ENCODE data around the gene PNPLA8.
A peak's percentile ranks its signal among the peaks of the same experiment; 100 is the strongest.
"Not testable (repeated sequence)": the region's sequence is repeated elsewhere in the genome, so short reads cannot be mapped to it uniquely, and the experiment has no call there.

PNPLA8 gene

GRCh38 chr7:108525985-108526767 lies at the start of gene PNPLA8:
Gene PNPLA8 (minus strand): TSS chr7:108526135. CDS start chr7:108515491, 10,644 bp downstream.
- DNase-seq, result peak; percentile 93

- DNase-seq, result no peak
Observed at GRCh38 chr7:108575156-108575555, 49.2 kb upstream of the PNPLA8 start.

- no peak for DNase-seq
Observed at GRCh38 chr7:108572480-108572879, 46.5 kb upstream of the PNPLA8 start.

GRCh38 chr7:108570146-108570755 lies 44.3 kb upstream of the PNPLA8 start:
- DNase-seq, result no peak

GRCh38 chr7:108569381-108570145 lies 43.6 kb upstream of the PNPLA8 start, which contains the start of the genes DNAJB9 and THAP5:
Gene DNAJB9 (plus strand): TSS chr7:108569874. CDS start chr7:108571727, 1,853 bp downstream.
Gene THAP5 (minus strand): TSS chr7:108569706. CDS start chr7:108569569, 137 bp downstream.
- peak; percentile 93 for DNase-seq

GRCh38 chr7:108568801-108569380 lies 43.0 kb upstream of the PNPLA8 start:
- DNase-seq, result no peak

GRCh38 chr7:108565987-108566386 lies 40.1 kb upstream of the PNPLA8 start:
- no peak for DNase-seq

GRCh38 chr7:108561047-108561619 lies 35.2 kb upstream of the PNPLA8 start:
- DNase-seq, result no peak

GRCh38 chr7:108559253-108559652 lies 33.3 kb upstream of the PNPLA8 start:
- no peak for DNase-seq

- no peak for DNase-seq
Observed at GRCh38 chr7:108557617-108558016, 31.7 kb upstream of the PNPLA8 start.

- no peak for DNase-seq
Observed at GRCh38 chr7:108557191-108557590, 31.3 kb upstream of the PNPLA8 start.

- DNase-seq, result not testable (repeated sequence)
Observed at GRCh38 chr7:108556665-108557064, 30.7 kb upstream of the PNPLA8 start.

GRCh38 chr7:108548141-108548896 lies 22.4 kb upstream of the PNPLA8 start:
- not testable (repeated sequence) for DNase-seq

GRCh38 chr7:108541478-108541877 lies 15.5 kb upstream of the PNPLA8 start:
- no peak for DNase-seq

- not testable (repeated sequence) for DNase-seq
Observed at GRCh38 chr7:108538685-108539084, 12.8 kb upstream of the PNPLA8 start.

- not testable (repeated sequence) for DNase-seq
Observed at GRCh38 chr7:108538236-108538635, 12.3 kb upstream of the PNPLA8 start.

- DNase-seq, result no peak
Observed at GRCh38 chr7:108537229-108537628, 11.3 kb upstream of the PNPLA8 start.

GRCh38 chr7:108535744-108536143 lies 9.8 kb upstream of the PNPLA8 start:
- no peak for DNase-seq

GRCh38 chr7:108535257-108535656 lies 9.3 kb upstream of the PNPLA8 start:
- no peak for DNase-seq

GRCh38 chr7:108533712-108534111 lies 7.8 kb upstream of the PNPLA8 start:
- DNase-seq, result no peak

- no peak for DNase-seq
Observed at GRCh38 chr7:108529341-108529740, 3.4 kb upstream of the PNPLA8 start.

GRCh38 chr7:108528183-108528712 lies 2.3 kb upstream of the PNPLA8 start:
- DNase-seq, result no peak

All from T1000 (cell line).